ENCODE results near the gene ZNF763.
"Not testable (repeated sequence)": the region's sequence is repeated elsewhere in the genome, so short reads cannot be mapped to it uniquely, and the experiment has no call there.

ZNF763 gene

DNA sequence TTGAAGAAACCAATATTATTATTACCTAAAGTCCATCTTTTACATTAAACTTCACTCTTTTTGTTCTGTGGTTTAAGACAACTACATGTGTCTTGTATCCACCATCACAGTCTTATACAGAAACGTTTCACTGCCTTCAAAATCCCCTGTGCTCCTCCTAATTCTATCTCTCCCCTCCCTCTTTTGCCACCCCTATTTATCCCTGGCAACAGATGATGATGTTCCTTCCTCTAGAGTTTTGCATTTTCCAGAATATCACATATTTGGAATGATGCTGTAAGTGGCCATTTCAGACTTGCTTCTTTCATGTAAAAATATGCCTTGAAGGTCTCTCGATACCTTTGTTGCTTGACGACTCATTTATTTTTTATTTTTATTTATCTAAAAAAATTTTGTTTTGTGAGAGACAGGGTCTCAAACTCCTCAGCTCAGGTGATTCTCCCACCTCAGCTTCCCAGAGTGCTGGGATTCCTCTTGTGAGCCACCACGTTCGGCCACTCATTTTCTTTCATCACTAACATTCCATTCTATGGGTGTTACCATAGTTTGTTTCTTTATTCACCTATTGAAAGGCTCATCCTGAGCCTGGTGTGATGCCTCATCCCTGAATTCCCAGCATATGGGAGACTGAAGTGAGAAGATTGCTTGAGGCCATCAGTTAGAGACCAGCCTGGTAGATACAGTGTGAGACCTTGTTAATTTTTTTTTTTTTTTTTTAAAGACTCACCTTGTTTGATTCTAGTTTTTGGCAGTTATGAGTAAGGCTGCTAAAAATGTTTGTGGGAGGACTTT lies 8.4 kb downstream of the ZNF763 start:
- DNase-seq: no peak

- DNase-seq: no peak
Measured at GRCh38 chr19:11978492-11979100, 13.8 kb downstream of the ZNF763 start.

- DNase-seq: no peak
Measured at GRCh38 chr19:11979527-11979926, 14.7 kb downstream of the ZNF763 start.

DNA sequence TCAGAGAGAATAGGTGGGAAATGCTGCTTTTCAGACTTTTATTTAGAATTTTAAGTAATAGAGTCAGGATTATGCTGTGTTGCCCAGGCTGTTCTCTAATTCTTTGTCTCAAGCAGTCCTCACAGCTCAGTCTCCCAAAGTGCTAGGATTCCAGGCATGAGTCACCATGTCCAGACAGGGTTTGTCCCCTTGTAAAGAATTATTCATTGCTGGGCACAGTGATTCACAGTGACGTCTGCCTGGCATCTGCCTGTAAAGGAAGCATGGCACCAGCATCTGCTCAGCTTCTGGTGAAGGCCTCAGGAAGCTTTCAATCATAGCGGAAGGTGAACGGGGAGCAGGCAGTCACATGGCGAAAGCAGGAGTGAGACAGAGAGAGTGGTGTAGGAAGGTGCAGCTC lies 17.7 kb downstream of the ZNF763 start:
- DNase-seq: no peak

GRCh38 chr19:11984986-11985385 lies 20.1 kb downstream of the ZNF763 start:
- no peak for DNase-seq

GRCh38 chr19:11986754-11987153 lies 21.9 kb downstream of the ZNF763 start:
- DNase-seq: no peak

- peak; percentile 96 for DNase-seq
Measured at GRCh38 chr19:11987405-11988281, 22.8 kb downstream of the ZNF763 start.

- no peak for DNase-seq
Measured at GRCh38 chr19:11989112-11989456, 24.2 kb downstream of the ZNF763 start.

DNA sequence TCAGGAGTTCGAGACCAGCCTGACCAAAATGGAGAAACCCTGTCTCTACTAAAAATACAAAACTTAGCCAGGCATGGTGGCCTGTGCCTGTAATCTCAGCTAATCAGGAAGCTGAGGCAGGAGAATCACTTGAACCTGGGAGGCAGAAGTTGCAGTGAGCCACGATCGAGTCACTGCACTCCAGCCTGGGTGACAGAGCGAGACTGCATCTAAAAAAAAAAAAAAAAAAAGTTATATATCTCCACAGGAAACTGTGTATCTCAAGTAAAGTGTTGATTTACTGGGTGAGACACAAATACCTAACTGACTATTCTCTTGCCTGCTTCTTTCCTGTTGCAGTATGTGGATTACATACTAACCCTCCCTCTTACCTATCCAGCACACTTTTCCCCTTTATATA lies 27.1 kb downstream of the ZNF763 start:
- not testable (repeated sequence) for DNase-seq

GRCh38 chr19:11995174-11995573 lies 30.3 kb downstream of the ZNF763 start:
- no peak for DNase-seq

GRCh38 chr19:12000152-12000981 lies 35.5 kb downstream of the ZNF763 start:
- DNase-seq: no peak

DNA sequence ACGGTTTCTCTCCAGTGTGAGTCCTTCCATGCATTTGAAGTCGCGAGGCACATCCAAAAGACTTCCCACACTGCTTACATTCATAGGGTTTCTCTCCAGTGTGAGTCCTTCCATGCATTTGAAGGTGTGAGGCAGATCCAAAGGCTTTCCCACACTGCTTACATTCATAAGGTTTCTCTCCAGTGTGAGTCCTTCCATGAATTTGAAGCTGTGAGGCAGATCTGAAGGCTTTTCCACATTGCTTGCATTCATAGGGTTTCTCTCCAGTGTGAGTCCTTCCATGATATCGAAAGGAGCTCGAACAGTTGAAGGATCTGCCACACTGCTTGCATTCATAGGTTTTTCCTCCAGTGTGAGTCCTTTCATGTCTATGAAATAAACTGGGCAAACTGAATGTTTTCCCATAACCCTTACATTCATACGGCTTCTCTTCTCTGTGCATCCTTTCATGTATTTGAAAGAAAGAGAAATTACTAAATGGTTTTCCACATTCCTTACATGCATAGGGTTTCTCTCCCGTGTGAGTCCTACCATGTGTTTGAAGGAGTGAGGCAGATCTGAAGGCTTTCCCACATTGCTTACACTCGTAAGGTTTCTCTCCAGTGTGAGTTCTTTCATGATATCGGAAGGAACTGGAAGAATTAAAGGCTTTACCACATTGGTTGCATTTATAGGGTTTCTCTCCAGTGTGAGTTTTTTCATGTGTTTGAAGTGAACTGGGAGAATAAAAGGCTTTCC lies 50.3 kb downstream of the ZNF763 start:
- DNase-seq: no peak

- DNase-seq: no peak
Measured at GRCh38 chr19:12015753-12016116, 50.9 kb downstream of the ZNF763 start.
